A172 (cell line): Measurements from ENCODE around the gene ABAT. TPM values are rescaled to one million over a fixed set of nuclear protein-coding genes. Genes with fewer than 3 reads are reported as not detected.

ENCODE experiments used
- DNase-seq: peaks from one replicate; pipeline ENCODE4 v3.0.0-alpha.2; 2015; ENCODE audit warnings: low spot score
- total RNA-seq: library from RNA; depleted of rRNA; stranded (reverse); fragments of >200 nt; shearing (Covaris generic); gene quantifications from 2 replicates; pipeline ENCODE4 v1.2.3, GENCODE V29; 2014

The ABAT gene
- total RNA-seq, 1 experiment from 2014 or later = 0.05 TPM

DNA sequence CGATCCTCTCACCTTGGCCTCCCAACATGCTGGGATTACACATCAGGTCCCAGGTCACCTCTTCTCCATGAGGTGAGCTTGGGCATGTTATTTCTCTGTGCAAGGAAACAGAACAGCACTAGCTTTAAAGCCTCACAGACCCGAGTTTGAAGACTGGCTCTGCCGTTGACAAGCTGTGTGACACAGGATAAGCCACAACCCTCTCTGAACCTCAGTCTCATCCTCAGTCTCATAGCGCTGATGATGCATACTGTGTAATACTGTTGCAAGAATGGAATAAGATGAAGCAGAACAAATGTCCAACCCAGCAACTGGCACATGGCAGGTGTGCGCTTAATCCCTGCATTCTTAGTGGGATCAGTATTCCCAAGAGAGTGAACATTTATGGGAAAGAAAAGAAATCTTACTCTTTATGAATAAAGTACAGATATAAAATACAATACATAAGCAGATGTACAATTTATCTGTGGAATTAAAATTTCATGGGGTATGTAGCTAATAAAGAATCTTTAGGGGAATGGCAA lies 43.5 kb downstream of the ABAT start:
- DNase-seq = no peak

DNA sequence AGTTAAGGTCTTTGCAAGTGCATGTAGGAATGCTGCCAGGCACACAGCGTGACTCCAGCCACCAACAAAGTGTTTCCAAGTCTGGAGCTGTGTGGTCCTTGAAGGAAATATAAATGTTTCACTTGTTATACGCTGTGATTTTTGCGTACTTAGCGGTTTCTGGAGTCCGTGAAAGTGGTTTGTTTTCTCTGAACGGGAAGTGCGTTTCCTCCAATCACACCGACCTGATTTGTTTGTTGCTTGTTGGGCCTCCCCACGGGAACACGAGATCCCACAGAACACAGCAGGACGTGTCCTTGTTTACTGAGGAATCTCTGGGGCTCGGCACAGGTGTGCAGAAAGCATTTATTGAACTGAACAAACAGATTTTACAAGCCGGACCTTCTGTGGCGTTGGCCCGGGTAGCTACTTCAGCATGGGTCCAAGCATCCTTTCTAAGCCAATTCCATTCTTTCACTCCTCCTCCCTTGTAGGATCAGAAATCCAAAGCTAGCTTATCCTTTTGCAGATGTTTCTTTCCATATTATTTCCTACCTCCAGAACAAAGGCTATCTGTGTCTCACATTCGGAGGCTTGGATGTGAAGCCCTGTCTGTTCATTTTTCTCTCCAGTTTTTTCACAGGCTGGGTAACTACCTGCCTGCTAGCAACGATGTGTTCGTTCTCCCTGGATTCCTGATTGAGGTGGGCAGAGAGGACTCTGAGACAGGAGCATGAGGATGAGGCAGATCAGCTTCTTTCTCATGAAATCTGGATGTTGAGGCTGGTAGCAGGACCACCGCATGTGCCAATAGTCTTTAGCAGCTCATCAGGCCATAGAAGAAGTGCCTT lies 44.6 kb downstream of the ABAT start:
- no peak for DNase-seq

DNA sequence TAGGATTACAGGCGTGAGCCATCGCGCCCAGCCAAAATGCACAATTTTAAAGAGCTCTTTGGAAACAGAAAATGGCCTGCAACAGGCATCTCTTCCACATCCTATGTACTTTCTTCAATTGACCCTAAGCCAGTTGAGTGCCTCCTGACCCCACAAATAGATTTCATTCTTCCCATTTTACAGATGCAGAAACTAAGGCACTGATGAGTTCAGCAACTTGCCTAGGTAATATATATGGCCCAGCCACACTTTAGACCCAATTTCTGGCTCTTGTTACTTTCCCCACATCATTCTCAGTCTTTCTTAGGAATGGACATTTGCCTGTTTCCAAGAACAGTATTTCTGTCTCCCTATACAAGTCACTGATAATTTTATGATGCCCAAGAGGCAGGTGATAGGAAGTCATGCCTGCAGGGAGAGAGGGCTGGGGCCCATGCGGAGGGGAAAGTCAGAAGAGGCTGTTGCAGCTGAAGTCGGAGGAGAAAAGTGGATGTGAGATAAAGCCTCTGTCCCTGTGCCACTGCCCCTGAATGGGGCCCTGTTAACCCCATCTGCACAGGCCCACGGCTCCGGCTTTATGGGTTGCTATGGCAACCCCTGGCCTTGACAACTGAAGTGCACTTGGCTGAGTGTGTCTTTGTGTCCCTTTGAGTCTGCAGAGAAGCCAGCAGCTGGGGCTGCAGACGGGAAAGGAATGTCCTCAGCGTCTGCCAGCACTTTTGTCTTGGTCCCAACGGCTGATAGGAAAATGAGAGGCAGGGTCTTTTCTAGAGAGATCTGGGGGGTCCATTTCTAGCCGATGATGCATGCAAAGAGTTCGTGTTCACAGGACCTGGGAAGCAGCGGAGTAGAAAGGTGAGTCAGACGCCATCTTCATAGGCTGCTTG lies 45.9 kb downstream of the ABAT start:
- DNase-seq = no peak

DNA sequence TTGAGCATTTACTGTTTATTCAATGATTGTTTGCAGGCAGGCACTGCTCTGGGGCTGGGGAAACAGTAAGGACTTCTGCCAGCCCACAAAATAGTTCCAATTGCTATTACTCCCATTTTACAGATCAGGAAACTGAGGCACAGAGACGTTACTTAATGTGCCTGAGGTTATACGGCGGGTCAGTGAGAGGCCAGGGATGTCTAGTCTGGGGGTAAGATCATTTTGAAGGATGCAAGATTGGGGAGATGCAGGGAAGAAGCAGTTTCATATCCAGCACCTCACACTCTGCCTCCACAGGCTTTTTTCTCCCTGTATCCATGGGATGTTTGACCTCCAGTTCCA lies 46.5 kb downstream of the ABAT start:
- DNase-seq = no peak

DNA sequence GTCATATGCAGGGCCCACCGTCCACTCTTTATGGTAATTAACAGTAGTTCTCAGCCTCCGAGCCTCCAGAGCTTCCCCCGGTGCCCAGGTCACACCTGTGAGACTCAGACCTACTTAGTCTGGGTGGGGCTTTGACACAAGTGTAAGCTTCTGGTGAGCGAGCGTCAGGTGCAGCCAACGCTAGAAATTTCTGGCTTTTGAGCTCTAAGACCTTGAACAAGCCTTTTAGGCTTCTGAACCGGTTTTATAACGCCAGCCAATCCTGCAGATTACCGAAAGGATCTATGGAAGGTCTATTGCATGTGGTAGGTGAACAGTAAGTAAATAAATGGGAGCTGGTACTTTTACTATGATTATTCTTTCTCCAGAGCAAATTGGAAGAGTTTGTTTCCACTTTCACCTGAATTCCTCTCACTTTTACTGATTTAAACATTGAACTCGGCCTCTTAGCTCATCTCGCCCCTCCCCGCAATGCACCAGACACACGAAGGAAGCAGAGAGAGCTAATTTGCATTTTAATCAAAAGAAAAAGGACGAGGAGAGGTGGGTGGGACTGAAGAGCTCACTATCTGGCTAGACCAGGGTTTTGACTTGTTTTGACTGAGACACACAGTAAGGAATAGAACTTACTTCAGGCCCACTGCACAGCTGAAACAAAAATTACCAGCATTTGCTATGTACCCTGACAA lies 47.1 kb downstream of the ABAT start:
- no peak for DNase-seq

DNA sequence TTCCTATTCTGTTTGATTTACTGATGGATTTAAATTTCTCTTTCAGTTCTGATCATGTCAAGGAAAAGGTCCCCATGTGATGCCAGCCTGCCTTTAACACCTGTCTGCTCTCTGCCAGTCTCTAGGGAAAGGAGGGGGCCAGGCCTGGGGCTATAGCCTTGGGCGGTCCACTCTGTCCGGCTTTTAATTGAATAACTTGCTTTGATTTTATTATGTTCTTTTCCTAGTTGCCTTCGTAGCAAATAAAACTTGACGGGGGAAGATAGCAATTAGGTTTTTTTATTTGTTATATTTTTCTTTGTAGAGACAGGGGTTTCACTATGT lies 47.6 kb downstream of the ABAT start:
- DNase-seq = no peak

DNA sequence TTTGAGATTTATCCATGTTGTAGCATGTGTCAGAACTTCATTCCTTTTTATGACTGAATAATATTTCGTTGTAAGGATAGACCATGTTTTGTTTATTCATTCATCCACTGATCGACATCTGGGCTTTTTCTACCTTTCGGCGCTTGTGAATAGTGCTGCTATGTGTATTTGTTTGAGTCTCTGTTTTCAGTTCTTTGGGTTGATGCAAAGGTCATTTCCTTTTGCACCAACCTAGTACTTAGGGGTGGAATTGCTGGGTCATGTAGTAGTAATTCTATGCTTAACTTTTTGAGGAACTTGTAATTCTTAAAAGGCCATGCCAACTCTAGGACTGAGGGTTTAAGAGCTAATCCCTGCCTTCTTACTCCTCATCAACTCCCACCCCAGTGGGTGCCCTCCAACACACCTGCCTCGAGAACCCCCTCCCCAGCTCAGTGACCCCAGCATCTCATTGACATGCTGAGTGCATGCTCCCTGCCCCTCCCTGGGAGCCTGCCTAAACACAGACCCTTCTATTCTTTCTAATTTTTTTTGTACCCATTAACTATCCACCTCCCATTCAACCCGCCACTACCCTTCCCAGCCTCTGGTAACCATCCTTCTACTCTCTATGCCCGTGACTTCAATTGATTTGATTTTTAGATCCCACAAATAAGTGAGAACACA lies 51.2 kb downstream of the ABAT start:
- DNase-seq = no peak

DNA sequence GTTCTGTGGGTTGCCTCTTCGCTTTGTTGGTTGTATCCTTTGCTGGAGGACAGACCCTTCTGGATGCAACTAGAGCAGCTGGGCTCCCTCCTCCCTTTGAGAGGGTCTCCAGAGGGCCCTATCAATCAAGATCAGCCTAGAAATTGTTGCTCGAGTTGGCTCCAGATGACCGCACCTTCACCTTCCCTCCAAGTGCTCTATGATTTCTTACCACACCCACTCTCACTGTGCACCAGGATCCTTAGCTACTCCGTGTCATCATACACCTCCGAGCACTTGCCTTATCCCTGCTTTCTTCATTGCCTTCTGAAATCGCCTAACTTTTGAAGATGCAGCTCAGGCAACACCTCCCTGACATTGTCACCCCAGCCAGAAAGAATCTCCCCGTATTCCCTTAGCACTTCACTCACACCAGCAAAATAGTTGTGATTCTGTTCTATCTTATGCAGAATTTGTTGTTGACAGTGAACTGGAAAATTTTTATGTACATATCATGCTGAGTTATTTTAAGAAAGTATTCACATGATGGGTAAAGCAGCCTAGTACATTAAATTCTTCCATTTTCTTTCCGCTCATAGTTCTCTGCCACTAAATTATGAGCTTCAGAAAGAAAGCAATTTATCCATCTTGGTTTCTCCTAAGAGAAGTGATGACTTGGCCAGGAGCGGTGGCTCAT lies 52.9 kb downstream of the ABAT start:
- no peak for DNase-seq

DNA sequence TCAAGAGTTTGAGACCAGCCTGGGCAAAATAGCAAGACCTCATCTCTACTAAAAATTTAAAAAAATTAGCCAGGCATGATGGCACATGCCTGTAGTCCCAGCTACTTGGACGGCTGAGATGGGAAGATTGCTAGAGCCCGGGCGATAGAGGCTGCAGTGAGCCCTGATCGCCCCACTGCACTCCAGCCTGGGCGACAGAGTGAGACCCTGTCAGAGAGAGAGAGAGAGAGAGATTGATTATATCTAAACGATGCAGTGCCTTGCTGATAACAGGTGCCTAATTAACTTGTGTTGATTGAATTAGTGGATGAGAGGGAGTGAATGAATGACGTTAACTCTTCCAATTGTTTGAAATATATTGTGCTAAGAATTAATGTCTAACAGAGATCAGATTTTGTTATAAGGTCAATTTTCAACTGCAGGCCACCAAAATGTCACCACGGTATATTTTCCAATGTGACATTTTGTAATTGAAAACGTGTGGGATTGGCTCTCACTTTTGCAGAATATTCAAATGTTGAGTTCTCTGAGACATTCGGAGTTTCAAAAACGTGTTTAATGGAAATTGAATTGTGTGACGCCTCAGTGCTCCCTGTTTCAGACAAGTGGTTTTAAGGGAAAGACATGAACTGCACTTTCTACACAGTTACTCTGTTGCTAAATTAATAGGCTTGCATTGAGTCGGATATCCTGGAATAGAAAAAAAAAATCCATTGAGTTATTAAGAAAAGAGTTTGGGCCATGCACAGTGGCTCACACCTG lies 53.6 kb downstream of the ABAT start:
- no peak for DNase-seq

DNA sequence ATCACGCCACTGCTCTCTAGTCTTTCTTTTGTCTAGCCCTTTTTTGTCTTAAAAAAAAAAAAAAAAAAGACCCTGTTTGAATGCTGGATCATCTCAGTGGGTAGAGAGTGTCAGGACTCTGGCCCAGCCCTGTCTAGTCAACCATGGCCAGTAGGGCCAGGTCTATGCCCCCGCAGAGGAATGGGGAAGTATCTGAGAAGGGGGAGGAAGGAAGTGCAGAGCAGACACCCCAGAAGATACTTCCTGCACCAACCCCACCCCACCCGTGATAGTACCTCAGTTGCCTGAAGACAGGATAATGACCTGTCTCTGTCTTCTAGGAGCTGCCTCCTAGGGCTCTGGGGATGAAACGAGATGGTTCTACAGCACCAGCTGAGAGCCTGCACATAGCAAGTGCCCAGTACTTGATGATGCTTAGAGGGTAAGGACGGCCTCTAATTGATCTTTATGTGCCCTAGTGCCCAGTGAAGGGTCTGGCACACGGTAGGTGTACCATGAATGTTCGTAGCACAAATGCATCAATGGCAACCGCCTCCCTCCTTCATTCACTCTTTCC lies 55.4 kb downstream of the ABAT start:
- DNase-seq = no peak

DNA sequence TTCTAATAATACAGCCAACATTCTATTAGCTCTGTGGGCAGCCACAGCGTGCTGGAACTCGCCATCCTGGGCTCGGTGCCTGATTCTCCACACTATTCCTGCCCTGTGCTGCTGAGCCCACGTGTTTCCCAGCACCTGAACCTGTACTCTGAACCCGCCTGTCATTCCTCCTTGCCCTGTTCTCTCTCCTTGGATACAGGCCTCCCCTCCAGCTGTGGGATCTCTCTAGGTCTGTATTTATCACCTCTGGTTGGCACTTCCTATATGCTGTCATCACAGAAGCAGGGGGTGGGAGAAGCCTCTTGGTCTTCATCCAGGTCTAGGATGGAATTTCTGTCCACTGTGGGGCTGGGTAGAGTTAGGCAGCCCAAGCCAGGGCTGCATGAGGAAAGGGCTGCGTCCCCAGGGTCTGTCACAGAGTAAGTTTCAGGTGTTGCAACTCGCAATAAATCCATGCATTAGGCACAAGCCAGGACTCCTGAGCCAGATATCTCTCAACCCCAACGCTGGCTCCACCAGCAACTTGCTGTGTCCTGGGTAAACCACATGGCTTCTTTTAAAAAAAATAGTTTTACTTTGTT lies 56.0 kb downstream of the ABAT start:
- DNase-seq = no peak

DNA sequence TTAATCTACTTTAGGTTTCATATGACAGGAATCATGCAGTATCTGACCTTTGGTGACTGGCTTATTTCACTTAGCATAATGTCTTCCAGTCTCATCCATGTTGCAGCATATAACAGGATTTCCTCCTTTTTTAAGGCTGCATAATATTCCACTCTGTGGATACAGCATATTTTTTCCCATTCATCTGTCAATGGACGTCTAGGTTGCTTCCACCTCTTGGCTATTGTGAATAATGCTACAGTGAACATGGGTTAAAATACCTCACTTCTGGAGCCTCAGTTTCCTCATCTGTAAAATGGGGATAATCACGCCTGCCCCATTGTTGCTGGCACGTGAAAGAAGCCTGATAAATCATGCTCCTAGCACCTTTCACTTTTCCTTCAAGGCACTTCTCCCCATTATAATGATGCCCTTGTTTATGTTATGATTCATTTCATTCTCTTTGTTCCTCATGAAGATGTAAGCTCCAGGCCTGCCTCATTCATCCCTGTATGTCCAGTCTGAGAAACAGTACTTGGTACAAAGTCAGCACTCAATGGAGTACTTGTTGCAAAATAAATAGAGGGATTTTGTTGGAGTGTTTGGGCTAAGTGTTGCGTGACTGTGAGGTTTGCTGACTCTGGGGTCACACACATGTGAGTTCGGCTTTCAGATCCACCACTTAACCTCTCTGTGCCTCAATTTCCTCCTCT lies 59.6 kb downstream of the ABAT start:
- no peak for DNase-seq

DNA sequence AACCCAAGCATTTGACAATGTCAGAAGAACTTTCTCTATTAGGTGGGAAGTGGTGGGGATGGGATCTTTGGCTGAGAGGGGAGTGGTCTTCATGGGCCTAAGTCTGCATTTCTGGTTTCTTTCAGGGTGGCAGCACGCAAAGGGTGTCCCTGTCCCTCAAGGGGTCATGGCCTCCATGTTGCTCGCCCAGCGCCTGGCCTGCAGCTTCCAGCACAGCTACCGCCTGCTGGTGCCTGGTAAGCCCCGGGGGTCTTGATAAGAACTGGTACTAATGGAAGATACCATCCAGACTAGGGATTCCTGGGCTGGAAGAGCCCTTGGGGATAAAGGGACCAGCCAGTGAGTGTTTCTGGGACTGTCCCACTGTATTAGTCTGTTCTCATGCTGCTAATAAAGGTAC lies 61.2 kb downstream of the ABAT start:
- no peak for DNase-seq

DNA sequence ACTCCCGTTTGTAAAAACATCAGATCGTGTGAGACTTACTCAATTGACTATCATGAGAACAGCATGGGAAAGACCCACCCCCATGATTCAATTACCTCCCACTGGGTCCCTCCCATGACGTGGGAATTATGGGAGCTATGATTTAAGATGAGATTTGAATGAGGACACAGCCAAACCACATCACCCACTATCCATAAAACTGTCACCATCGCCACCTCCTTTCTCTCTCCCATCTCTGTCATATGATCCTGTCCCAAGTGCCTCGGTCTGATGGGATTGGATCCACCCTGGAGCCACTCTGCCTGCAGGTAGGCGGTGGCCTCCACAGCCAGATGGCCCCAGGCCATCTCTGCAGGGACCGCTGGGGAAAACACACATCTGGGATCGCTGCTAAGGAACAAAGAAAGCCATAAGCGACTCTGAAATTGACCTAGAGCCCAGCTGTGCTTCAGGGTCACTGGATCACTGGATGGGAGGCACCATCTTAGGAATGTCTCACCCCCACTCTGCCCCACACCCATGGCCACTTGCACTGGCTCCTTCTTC lies 61.8 kb downstream of the ABAT start:
- no peak for DNase-seq

DNA sequence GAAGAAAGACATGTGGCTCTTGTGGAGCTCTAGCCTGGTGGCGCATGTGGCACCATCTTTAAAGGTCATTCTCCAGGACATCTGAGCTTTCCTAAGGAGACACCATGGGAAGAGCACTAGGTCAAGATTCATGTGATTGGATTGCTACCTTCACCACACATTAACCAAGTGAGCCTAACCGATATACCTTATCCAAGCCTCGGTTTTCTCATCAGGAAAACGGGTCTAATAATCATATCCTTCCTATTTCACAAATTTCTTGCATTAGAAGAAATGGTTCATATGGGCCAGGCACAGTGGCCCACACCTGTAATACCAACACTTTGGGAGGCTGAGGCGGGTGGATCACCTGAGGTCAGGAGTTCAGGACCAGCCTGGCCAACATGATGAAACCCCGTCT lies 64.7 kb downstream of the ABAT start:
- DNase-seq = no peak

DNA sequence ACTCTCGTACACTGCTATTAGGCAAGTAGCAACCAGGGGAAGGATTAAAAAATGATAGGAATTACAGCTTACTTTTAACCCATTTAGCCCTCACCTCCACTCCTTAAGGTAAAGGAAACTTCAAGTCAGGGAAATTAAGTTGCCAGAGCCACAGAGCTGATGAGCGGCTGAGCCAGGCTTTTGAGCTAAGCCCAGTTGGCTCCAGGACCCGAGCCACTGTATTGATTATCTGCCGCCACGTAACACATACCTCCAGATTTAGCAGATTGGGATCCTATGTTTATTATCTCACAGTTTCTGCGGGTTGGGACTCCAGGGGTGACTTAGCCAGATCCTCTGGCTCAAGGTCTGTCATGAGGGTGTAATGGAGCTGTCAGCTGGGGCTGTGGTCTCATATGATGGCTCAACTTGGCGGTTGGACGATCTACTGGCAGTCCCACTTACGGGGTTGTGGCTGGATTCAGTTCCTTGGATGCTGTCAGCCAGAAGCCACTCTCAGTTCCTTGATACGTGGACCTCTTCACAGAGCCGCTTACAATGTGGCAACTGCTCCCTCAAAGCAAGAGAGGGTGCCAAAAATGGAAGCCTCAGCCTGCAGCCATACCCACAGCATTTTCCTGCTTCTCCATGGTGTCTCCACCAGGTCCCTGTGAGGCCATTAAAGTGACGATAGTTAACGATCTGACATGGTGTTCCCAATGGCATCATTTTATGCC lies 65.7 kb downstream of the ABAT start:
- DNase-seq = no peak

DNA sequence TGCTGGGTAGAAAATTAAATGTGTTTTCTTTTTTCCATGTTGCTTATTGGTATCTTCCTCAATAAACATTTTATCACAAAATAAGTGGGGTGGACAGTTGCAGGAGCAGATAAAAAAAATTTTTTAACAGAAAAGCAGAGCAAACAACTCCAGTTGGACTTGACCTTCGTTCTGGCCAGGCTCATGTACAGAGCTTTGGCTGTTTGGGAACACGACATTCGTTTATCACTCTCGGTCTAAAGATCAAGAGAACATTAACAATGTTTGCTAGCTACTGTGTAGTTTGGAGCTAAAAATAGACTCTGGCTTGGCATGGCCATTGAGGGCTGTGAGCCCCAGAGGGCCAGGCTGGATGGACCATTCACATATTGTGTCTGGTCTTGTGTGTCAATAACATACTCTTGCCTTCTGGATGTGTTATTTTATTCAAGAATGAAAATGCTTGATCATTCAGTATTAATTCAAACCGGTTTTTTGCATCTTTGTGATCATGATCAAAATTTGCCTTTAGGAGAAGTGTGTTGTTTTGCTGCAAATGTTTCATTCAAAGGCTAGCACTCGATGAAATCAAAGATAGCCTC lies 66.4 kb downstream of the ABAT start:
- DNase-seq = no peak

DNA sequence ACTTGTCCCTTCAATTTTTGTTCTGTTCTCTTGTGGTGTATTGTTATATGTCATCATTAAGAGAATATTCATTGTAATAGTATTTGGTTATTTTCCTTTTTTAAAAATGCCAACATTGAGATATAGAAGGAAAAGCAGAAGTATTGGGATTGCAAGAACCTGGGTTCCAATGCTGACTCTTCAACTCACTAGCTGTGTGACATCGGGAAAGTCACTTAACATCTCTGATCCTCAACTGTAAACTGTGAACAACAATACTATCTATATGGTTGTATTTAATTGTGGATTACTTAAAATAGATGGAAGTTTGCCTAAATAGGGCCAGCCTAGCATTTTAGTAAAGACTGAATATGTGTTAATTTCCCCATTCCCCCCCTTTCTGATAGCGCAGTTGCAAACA lies 67.2 kb downstream of the ABAT start:
- DNase-seq = no peak
